SK-N-SH treated with all-trans-retinoic acid at 6 μM for 48 hours (cell line): ENCODE measurements around the gene SORL1.

ENCODE experiments used
- ATAC-seq: fragments of 200-7000 bp; cut with Tn5 transposase; 3 replicates; pipeline ENCODE4 v1.9.1; 2020; ENCODE audit warnings: mild to moderate bottlenecking, moderate library complexity
- ARNTL ChIP-seq: fragments of 450-650 bp; formaldehyde crosslinking; IDR thresholded peaks from 2 replicates; pipeline ENCODE4 v1.5.0; 2020; ENCODE audit warnings: low read depth, mild to moderate bottlenecking, moderate library complexity, borderline replicate concordance
- BACH2 ChIP-seq: fragments of 250-450 bp; sonication (Bioruptor Pico); IDR thresholded peaks from 2 replicates; pipeline ENCODE4 v1.9.0; 2021; ENCODE audit warnings: mild to moderate bottlenecking, borderline replicate concordance
- CREB5 ChIP-seq: fragments of 250-450 bp; sonication (Bioruptor Pico); IDR thresholded peaks from 2 replicates; pipeline ENCODE4 v1.5.1; 2020; ENCODE audit warnings: low read depth, mild to moderate bottlenecking, moderate library complexity
- CSDC2 ChIP-seq: fragments of 250-450 bp; sonication (Bioruptor Pico); IDR thresholded peaks from 2 replicates; pipeline ENCODE4 v1.5.0; 2020; ENCODE audit warnings: mild to moderate bottlenecking, moderate library complexity
- CSRNP3 ChIP-seq: fragments of 250-450 bp; sonication (Bioruptor Pico); IDR thresholded peaks from 2 replicates; pipeline ENCODE4 v1.5.1; 2021; ENCODE audit warnings: mild to moderate bottlenecking, moderate library complexity
- ESRRG ChIP-seq: fragments of 250-450 bp; sonication (Bioruptor Pico); IDR thresholded peaks from 2 replicates; pipeline ENCODE4 v1.6.1; 2021; ENCODE audit warnings: mild to moderate bottlenecking
- GLIS3 ChIP-seq: fragments of 250-450 bp; sonication (Bioruptor Pico); IDR thresholded peaks from 2 replicates; pipeline ENCODE4 v1.5.0; 2020; ENCODE audit warnings: mild to moderate bottlenecking, moderate library complexity
- ISL1 ChIP-seq: fragments of 250-450 bp; sonication (Bioruptor Pico); IDR thresholded peaks from 2 replicates; pipeline ENCODE4 v2.1.2; 2022; ENCODE audit warnings: mild to moderate bottlenecking, moderate library complexity
- OSR1 ChIP-seq: fragments of 250-450 bp; sonication (Bioruptor Pico); IDR thresholded peaks from 2 replicates; pipeline ENCODE4 v1.8.0; 2022; ENCODE audit warnings: moderate library complexity, mild to moderate bottlenecking, inconsistent platforms
- PATZ1 ChIP-seq: fragments of 250-450 bp; sonication (Bioruptor Pico); IDR thresholded peaks from 2 replicates; pipeline ENCODE4 v1.8.0; 2020; ENCODE audit warnings: mild to moderate bottlenecking, moderate library complexity, borderline replicate concordance
- POU6F1 ChIP-seq: fragments of 250-450 bp; sonication (Bioruptor Pico); IDR thresholded peaks from 2 replicates; pipeline ENCODE4 v1.8.0; 2021; ENCODE audit warnings: low read depth, mild to moderate bottlenecking, moderate library complexity, borderline replicate concordance
- PPARA ChIP-seq: fragments of 250-450 bp; sonication (Bioruptor Pico); IDR thresholded peaks from 2 replicates; pipeline ENCODE4 v1.5.0; 2020; ENCODE audit warnings: mild to moderate bottlenecking, borderline replicate concordance
- RARB ChIP-seq: fragments of 250-450 bp; sonication (Bioruptor Pico); IDR thresholded peaks from 2 replicates; pipeline ENCODE4 v1.8.0; 2021; ENCODE audit warnings: mild to moderate bottlenecking, moderate library complexity
- SNAI2 ChIP-seq: fragments of 250-450 bp; sonication (Bioruptor Pico); IDR thresholded peaks from 2 replicates; pipeline ENCODE4 v1.5.0; 2020; ENCODE audit warnings: mild to moderate bottlenecking, moderate library complexity
- TCF4 ChIP-seq: fragments of 250-450 bp; sonication (Bioruptor Pico); IDR thresholded peaks from 2 replicates; pipeline ENCODE4 v1.8.0; 2021; ENCODE audit warnings: mild to moderate bottlenecking, moderate library complexity, borderline replicate concordance
- TOX ChIP-seq: fragments of 250-450 bp; sonication (Bioruptor Pico); IDR thresholded peaks from 2 replicates; pipeline ENCODE4 v1.8.0; 2021; ENCODE audit warnings: mild to moderate bottlenecking, moderate library complexity, borderline replicate concordance
- TSHZ2 ChIP-seq: fragments of 250-450 bp; sonication (Bioruptor Pico); IDR thresholded peaks from 2 replicates; pipeline ENCODE4 v1.5.0; 2020; ENCODE audit warnings: mild to moderate bottlenecking, moderate library complexity
- ZC3H10 ChIP-seq: fragments of 250-450 bp; sonication (Bioruptor Pico); IDR thresholded peaks from 2 replicates; pipeline ENCODE4 v1.5.1; 2021; ENCODE audit warnings: mild to moderate bottlenecking, moderate library complexity
- ZFP3 ChIP-seq: fragments of 250-450 bp; sonication (Bioruptor Pico); IDR thresholded peaks from 2 replicates; pipeline ENCODE4 v1.5.0; 2020; ENCODE audit warnings: mild to moderate bottlenecking, moderate library complexity
- ZFP30 ChIP-seq: fragments of 450-650 bp; formaldehyde crosslinking; IDR thresholded peaks from 2 replicates; pipeline ENCODE4 v1.5.0; 2022; ENCODE audit warnings: mild to moderate bottlenecking, moderate library complexity
- ZNF565 ChIP-seq: fragments of 450-650 bp; formaldehyde crosslinking; conservative IDR thresholded peaks from 2 replicates; pipeline ENCODE4 v1.5.0; 2020; ENCODE audit warnings: low read depth, mild to moderate bottlenecking, moderate library complexity
- ZNF70 ChIP-seq: fragments of 450-650 bp; formaldehyde crosslinking; IDR thresholded peaks from 2 replicates; pipeline ENCODE4 v1.5.0; 2020; ENCODE audit warnings: mild to moderate bottlenecking, moderate library complexity
- ZNF8 ChIP-seq: fragments of 450-650 bp; formaldehyde crosslinking; IDR thresholded peaks from 2 replicates; pipeline ENCODE4 v1.5.0; 2020; ENCODE audit warnings: mild to moderate bottlenecking, moderate library complexity

The SORL1 gene

GRCh38 chr11:121555121-121555520 is 103.0 kb downstream of the SORL1 start:
- peak; percentile 52 for ATAC-seq
- TF ChIP-seq ISL1 (CRISPR knock-in tag) (no peak), GLIS3 (CRISPR knock-in tag) (no peak), ZNF70 (CRISPR knock-in tag) (no peak), ZFP3 (CRISPR knock-in tag) (no peak), PPARA (CRISPR knock-in tag) (no peak), CREB5 (CRISPR knock-in tag) (no peak), TSHZ2 (CRISPR knock-in tag) (no peak), RARB (CRISPR knock-in tag) (no peak), TCF4 (CRISPR knock-in tag) (no peak), OSR1 (CRISPR knock-in tag) (no peak), CSRNP3 (CRISPR knock-in tag) (no peak), ARNTL (CRISPR knock-in tag) (no peak), CSDC2 (CRISPR knock-in tag) (no peak), SNAI2 (CRISPR knock-in tag) (no peak), ESRRG (CRISPR knock-in tag) (no peak), ZNF565 (CRISPR knock-in tag) (no peak)

- no peak for ATAC-seq
Measured at GRCh38 chr11:121556937-121557336, 104.8 kb downstream of the SORL1 start.

More at GRCh38 chr11:121556937-121557336, 104.8 kb downstream of the SORL1 start:
- TF ChIP-seq PATZ1 (CRISPR knock-in tag) (no peak), ZC3H10 (CRISPR knock-in tag) (no peak), CSDC2 (CRISPR knock-in tag) (no peak), ZFP30 (no peak), TOX (CRISPR knock-in tag) (no peak), RARB (CRISPR knock-in tag) (no peak), ESRRG (CRISPR knock-in tag) (no peak), ZNF8 (CRISPR knock-in tag) (no peak), CSRNP3 (CRISPR knock-in tag) (no peak), POU6F1 (CRISPR knock-in tag) (no peak), BACH2 (CRISPR knock-in tag) (no peak), ZNF565 (CRISPR knock-in tag) (no peak), CREB5 (CRISPR knock-in tag) (no peak), GLIS3 (CRISPR knock-in tag) (no peak), ZNF70 (CRISPR knock-in tag) (no peak), TCF4 (CRISPR knock-in tag) (no peak)
